GM18867 (cell line): ENCODE results near the gene CYP2U1.

Source experiments
- ATAC-seq: cut with Tn5 transposase; IDR thresholded peaks from one replicate; pipeline ENCODE4 v1.9.1; 2021; ENCODE audit warnings: mild to moderate bottlenecking, moderate library complexity; ENCODE audit not compliant: unreplicated experiment

The CYP2U1 gene

GRCh38 chr4:107978716-107979451 lies 47.5 kb downstream of the CYP2U1 start:
- ATAC-seq: no peak

- no peak for ATAC-seq
Observed at GRCh38 chr4:107987916-107988762, 56.8 kb downstream of the CYP2U1 start.

GRCh38 chr4:107988763-107989035 lies 57.4 kb downstream of the CYP2U1 start:
- ATAC-seq: no peak

- peak; percentile 20 for ATAC-seq
Observed at GRCh38 chr4:107989162-107989536, 57.8 kb downstream of the CYP2U1 start.

- ATAC-seq: peak; percentile 96
Observed at GRCh38 chr4:107989537-107990386, 58.4 kb downstream of the CYP2U1 start, which contains the start of gene HADH. HADH (plus strand) TSS chr4:107989889; CDS start chr4:107989933, 44 bp downstream.

GRCh38 chr4:107991945-107992630 lies 60.7 kb downstream of the CYP2U1 start:
- no peak for ATAC-seq

GRCh38 chr4:107993969-107994368 lies 62.6 kb downstream of the CYP2U1 start:
- peak; percentile 35 for ATAC-seq

GRCh38 chr4:107994894-107995293 lies 63.5 kb downstream of the CYP2U1 start:
- no peak for ATAC-seq

GRCh38 chr4:107996949-107997788 lies 65.8 kb downstream of the CYP2U1 start:
- no peak for ATAC-seq

GRCh38 chr4:107997794-107998193 lies 66.4 kb downstream of the CYP2U1 start:
- ATAC-seq: no peak

GRCh38 chr4:107999932-108000539 lies 68.7 kb downstream of the CYP2U1 start:
- ATAC-seq: no peak

GRCh38 chr4:108001540-108002135 lies 70.3 kb downstream of the CYP2U1 start:
- ATAC-seq: no peak
